GM19372 (cell line): ENCODE measurements around the gene UBE2I.

Source experiments
- ATAC-seq: cut with Tn5 transposase; IDR thresholded peaks from one replicate; pipeline ENCODE4 v1.9.1; 2021; ENCODE audit warnings: mild to moderate bottlenecking, low read depth, moderate library complexity; ENCODE audit not compliant: unreplicated experiment

The UBE2I gene

DNA sequence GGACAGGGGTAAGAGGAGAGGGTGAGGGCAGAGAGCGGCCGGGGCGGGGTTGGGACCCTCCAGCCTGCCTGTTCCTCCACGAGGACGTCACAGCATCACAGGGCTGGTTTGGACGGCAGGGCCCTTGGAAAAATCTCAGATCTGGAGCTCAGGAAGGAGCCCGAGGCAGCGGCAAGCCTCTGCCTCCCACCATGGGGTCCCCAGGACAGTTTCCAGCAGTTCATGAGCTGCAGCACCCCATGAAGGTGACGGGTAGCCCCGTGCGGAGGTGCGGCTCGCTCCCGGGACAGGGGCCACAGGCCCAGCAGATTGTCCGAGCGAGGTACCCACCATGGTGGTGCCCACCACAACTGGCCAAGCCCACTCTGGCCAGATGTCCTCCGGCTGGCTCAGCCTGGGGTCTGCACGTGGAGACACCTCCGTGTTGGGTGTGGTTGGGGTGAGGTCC is 32.3 kb upstream of the UBE2I start:
- ATAC-seq = no peak

DNA sequence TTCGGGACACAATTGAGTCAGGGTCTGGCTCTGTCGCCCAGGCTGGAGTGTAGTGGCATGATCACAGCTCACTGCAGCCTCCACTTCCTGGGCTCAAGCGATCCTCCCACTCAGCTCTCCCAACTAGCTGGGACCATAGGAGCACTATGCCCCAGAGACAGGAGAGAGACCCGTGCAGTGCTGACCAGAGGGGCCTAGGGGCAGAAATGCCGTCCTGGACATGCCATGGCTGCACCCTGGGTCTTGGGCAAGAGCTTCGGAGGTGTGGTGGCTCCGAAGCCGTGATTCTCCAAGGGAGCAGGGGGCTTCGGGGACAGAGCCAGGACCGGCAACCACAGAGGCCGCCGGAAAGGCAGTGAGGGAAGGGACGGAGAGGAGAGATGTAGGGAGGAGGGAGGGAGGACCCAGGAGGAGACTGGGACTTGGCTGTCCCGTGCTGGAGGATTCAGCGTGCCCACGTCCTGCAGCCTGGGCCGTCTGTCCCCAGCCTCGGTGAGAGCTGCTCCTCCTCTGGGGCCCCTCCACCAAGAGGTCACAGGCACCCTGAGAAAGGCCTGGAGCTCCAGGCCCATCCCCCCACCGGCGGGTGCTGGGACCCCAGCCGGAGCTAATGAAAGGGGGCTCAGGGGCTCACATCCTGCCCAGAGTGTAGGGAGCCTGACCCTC is 31.7 kb upstream of the UBE2I start:
- ATAC-seq = no peak

DNA sequence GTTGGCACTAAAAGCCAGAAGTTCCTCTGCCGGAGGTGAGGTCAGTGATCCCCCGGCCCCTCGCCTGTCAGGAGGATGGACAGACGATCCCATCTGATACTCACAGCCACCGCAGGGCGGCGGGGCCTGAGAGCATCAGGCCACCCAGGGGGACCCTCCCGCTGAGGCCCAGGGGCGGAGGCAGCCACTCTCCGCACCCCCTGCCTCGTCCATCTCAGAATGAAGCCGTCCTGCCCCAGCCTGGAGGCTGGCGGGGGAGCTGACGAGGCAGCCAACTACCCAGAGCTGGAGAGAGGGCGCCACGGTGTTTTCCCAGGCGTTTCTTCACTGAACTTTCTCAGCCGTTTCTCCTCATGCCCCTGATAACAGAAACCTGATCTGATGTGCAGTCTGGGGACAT is 31.0 kb upstream of the UBE2I start:
- ATAC-seq = no peak

DNA sequence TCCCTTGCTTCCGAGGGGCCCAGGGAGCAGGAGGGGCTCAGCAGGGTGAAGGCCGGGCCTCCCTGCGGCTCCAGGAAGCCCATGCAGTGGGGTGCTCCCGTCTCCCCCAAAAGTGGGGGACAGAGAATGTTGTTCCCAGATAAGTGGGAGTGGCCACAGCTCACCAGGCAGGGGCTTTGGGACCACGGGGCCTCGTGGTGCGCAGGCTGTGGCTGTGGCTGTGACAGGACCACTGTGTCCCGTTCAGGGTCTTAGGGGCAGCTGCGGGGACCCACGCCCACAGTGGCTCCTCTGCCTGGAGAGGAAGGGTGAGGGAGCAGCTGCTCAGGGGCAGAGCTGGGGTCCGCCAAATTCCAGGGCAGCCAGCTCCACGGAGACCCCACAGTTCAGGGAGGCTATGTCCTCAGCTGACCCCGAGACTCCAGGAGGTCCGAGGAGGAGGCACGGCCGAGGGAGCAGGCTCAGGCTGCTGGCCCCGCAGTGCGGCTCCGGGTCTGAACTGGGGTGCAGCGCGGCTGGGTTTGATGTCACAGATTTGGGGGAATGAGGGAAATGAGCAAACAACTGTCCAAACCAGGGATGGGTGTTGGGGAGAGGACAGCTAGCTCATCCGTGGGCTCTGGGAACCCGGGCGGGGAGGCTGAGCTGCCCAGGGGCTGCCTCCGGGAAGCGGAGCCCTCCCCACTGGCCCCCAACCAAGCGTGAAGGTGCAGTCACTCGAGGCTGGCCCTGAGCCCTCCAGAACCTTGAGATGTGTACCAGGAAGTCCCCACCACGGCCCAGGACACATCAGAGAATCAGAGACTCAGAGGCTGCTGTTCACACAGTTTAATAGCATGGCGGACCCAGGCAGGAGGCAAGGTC is 30.1 kb upstream of the UBE2I start:
- no peak for ATAC-seq

DNA sequence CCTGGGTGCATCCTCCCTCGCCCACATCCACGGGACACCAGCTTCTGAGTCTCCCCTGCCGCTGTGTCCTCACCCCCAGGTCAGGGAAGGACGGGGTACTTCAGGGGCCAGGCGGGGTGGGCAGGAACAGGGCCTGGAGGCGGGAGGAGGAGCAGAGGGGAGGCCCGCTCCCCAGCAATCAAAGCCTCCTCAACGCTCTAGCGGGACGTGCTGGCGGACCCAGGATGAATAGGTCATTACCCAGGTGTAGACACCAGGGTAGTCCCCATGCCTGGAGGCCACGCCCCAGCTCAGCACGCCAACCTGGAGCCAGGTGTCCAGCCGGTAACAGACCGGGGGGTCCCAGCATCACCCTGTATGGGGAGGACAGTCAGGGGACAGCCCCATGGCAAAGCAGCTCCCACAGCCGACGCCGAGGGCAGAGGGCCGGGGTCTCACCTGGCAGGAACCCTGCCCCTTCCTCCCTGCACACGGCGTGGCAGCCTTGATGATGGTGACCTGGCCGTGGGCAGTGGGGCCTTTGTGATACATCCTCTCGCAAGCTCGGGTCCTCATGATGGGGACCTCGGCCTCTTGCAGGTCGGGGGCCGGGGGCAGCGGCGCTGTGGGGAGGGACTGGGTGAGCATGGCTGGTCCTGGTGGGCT is 29.4 kb upstream of the UBE2I start:
- no peak for ATAC-seq

DNA sequence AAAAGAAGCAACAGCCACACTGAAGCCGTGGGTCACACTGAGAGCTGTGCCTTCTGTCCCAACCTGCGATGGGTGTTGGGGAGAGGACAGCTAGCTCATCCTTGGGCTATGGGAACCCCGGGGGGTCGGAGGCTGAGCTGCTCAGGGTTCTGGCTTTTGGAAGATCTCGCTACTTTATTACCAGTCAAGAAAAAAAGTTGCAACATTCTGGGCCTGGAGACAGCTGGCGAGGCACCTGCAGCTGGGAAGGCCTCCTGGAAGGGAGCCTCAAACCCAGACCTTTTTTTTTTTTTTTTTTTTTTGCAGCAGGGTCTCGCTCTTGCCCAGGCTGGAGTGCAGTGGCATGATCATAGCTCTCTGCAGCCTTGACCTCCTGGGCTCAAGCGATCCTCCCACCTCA is 28.7 kb upstream of the UBE2I start:
- no peak for ATAC-seq

DNA sequence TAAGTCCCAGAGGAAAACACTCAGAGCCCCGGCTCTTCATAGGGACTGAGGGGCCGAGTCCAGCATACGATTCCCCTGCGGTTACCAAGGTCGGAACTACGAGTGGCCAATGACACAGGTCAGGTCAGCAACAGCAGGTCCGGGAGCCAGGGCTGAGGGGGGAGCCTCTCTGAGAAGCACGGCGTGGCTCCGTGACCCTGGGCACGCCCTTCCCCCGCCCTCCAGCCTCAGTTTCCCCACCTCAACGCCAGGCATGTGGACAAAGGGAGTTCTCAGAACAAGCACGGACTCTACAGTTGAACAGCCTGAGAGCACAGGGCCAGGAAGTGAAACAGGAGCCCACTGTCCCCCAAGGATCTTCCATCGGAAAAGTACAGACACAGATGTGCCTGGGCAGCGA is 27.9 kb upstream of the UBE2I start:
- no peak for ATAC-seq

DNA sequence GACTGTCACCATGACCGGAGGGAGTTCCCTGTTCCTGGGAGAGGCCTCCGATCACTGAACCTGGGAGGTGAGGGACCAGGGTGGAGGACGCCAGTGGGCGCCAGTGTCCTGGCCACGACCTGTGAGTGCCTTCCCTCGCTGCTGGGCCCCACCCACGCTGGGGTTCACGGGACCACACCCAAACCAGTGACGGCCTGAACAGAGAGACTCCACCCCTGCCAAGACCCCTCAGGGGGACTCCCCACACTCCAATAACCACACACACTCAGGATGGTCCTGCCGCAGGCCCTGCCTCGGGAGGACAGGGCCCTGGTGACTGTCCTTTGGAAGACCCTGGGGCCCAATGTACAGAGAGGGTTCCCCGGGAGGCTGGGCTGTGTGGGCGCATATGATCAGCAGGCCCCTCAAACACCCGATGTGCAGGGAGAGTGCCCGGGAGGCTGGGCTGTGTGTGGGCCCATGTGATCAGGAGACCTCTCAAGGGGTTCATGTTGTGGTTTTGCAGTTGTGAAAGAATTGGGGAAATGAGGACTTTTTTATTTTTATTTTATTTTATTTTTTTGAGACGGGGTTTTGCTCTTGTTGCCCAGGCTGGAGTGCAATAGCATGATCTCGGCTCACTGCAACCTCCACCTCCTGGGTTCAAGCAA is 27.0 kb upstream of the UBE2I start:
- no peak for ATAC-seq

DNA sequence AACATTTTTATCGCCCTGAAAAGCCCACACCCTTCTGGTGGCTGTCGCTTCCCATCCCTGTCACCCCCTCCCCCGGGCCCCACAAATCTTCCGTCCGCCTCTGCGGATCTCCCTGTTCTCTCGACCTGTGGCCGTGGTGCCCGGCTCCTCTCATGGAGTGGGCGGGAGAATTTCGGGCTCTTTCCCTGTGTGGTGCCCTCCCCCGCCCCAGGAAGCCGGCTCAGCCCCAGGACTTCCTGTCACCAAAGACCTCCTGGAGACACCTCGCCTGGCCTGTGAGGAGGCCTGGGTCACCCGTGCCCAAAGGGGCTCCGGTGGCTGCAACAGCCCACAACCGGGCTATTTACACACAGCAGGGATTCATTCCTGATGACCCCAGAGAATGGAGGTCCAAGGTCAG is 26.1 kb upstream of the UBE2I start:
- no peak for ATAC-seq

DNA sequence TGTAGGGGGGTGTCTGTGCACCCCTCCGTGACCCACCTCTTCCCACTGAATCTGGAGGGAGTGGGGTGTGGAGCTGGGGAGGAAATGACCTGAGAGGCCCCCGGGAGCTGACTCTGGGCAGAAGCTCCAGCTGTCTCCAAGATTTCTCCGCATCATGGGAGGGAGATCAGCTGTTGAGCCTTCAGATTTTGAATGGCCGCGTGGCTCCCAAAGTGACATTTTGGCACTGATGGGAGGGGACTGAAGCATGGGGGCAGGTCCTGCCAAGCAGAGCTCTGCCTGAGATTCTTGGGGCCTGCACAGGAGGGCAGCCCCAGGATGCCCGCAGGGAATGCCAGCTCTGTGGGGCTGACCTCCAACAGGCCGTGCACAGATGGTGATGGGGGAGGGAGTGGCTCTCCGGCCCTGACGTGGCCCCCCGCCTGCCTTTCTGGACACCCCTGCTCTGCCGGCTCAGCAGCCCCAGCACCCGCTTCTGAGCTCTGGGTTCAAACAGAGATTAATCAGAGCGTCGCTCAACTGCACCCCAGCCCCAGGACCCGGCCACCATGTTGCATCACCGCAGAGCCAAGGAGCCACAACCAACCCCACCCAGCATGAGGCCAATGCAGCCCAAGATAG is 25.3 kb upstream of the UBE2I start:
- no peak for ATAC-seq

DNA sequence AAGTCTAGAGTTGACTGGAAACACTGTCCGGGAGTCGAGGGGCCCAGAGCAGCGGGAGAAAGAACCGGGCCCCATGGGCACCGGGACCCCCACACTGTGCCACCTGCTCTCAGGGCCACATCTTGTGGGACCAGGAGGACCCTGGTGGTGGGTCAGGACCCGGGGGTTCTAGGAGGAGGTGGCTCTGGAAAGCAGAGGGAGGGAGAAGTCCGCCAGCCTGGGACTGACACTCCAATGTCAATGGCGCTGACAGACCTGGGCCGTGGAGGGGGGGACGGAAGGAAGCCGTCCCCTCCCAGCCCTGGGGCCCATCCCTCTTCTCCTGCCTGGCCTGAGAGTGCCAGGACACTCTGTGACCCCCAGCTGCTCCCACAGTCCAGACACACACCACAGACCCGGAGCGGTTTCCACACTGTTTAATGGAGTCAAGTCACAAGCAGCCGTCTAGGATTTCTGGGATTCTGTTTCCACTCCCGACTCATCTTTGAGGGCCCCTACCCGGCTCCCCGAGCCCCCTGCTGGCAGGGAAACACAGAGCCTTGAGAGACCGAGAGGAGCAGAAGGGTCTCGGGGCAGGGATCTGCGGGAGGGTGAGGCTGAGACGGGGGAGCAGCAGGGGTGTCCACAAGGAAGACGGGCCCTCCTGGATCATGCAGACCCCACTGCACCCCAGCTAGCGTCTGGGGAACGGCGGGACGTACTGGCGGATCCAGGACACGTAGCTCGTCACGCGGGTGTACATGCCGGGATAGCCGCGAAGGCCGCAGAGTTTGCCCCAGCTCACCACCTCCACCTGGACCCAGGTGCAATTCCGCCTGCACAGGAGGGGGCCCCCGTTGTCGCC is 23.5 kb upstream of the UBE2I start:
- ATAC-seq = no peak

DNA sequence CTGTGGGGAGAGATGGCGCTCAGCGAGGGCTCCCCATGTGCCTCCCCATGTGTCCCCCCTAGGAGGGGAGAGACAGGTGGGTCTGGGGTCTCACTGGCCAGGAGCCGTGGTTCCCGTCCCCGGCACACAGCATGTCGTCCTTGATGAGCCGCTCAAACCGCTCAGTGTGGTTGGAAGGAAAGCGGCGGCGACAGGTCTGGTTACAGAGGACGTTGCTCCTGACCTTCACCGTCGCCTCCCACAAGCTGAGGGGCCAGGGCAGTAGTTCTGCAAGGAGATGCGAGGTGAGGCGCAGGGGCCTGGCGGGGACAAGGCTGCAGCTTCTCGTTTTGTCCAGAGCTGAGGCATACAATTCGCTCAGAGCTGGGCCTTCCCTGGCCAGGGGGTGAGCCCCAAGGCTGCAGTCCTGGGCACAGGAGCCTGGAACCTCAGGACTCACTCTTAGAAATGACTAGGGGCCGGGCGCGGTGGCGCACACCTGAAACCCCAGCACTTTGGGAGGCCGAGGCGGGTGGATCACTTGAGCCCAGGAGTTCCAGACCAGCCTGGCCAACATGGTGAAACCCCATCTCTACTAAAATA is 22.8 kb upstream of the UBE2I start:
- no peak for ATAC-seq

DNA sequence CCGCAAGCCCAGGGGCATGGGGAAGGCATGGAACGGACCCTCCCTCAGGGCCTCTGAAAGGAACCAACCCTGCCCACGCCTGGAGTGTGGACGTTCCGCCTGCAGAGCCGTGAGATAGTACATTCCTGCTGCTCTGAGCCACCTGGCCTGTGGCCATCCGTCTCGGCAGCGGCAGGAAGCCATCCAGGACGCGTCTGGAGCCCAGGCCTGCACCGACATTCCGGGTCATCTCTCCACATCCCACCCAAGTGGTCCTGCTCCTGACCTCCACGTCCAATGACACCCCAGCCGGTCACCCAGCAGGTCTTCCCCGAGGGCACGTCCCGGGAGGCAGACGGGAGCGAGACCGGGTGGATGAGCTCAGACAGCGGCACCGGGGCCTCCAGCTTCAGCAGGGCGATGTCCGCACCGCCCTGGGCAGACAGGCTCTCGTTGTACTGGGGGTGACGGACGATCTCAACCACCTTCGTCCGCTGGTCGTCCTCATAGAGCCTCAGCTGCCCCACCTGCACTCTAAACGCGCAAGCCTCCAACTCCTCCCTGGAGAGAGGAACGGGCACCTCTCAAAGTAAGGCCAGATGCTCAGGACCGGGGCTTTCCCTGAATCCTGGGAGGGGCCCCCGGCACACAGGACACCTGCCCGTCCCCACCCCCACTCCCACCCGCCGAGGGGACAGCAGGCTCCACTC is 21.3 kb upstream of the UBE2I start:
- no peak for ATAC-seq

DNA sequence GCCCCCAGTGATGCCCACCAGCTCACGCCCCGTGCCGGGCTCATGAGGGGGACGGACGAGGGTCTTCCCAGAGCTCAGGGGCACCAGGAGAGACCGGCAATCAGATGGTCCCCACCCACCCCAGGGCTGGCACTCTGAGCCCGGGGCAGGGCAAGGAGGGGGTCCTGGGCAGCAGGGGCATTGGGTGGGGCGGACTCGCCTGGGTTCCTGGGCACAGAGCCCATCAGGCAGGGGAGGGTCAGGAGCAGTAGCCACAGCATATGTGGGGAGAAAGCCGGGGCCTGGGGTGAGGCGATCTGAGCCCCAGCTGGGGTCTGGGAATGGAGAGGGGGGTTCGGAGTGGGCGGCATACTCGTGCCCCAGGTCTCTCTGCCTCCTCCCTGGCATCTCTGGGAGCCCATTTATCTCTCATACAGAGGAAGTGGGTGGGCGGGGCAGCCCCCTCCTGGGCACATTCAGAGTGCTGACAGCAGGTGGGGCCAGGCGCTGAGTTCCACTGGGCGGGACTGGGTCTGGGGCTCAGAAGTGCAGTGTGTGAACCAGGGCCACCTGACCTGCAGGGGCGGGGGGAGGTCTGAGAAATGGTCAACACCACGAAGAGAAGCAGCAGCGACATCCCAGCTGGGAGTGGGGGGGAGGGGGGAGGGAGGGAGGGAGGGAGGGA is 20.5 kb upstream of the UBE2I start:
- ATAC-seq = no peak

DNA sequence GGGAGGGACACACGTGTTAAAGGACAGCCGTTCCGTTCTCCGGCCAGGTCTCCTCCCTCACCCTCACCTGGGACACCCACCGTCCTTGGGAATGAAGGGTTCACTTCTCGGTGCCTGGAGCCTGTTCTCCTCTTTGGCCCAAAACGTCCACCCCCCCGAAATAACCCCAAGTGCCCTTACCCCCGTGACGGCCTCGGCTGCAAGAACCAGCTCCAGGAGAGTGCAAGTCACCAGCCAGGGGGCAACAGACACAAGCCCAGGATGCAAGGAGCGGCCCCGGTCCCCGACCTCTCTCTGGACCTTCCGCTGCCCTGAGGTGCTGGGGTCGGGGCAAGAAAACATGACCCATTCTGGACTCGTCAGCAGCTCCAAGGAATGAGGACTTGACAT is 20.0 kb upstream of the UBE2I start:
- ATAC-seq = no peak

DNA sequence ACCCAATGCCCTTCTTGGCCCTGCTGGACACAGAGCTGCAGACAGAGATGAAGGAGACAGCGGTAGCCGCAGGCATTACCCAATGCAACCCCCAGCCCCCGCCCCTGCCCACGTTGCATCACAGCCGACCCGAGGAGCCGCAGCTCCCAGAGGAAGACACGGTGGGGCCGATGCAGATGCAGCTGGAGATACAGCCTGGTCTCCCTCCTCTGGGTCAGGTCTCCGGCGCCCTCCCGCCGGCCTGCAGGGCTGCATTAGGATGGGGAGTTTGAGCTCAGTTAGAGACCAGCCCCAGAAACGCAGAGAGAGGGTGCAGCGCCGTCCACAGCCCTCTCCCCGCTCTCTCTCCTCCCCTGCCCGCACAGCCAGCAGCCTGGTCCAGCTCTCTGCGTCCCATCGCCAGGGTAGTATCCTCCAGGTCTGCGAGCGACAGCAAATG is 19.4 kb upstream of the UBE2I start:
- ATAC-seq = no peak

DNA sequence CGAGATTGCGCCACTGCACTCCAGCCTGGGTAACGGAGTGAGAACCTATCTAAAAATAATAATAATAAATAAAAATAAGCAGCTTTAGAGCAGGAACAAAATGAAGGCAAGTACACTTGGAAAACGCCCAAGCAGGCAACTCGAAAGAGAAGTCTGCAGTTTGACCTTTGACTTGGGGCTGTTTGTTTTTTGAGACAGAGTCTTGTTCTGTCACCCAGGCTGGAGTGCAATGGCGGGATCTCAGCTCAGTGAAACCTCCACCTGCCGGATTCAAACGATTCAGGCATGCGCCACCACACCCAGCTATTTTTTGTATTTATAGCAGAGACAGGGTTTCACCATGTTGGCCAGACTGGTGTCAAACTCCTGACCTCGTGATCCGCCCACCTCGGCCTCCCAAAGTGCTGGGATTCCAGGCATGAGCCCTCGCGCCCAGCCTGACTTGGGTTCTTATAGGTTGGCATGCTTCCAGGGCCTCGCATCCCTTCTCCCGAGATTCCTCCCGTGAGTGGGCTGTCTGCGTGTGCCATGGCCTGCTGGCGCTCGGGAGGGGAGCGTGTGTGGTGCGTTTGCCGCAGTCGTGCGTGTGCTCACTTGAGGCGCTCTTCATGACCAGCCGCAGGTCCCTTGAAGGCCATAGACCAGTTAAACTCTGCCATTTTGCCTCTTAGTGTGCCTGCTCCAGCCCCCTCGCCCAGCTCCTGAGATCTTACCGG is 18.4 kb upstream of the UBE2I start:
- no peak for ATAC-seq

DNA sequence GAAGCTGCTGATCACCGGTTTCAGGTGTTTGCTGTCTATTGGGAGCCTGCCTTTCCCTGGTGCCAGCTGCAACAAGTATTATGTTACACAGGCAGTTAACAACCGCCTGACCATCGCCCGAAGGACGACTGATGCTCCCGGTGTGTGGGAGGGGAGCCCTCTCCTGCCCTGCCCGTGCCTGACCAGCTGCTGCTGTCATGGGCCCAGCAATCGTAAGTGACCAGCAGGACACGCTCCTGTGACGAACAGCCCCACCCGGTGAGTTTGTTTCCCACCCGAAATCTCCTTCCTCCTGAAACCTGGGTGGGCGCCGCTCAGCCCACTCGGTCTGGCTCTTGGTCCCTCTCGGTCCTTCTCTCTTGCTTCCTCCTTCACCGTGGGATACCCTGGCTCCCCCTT is 17.9 kb upstream of the UBE2I start:
- no peak for ATAC-seq
